Nephron (organoid): Measurements from ENCODE around the gene TMEM63C.

Source experiments
- H3K27ac Mint-ChIP-seq, 3 experiments: 2 replicates each; pipeline ENCODE4 v1.8.0; 2020; ENCODE audit warnings: mixed read lengths in 3 of 3, mild to moderate bottlenecking in 2 of 3, moderate library complexity in 1 of 3
- H3K27me3 Mint-ChIP-seq: 2 replicates; pipeline ENCODE4 v1.8.0; 2021; ENCODE audit warnings: low read depth, mild to moderate bottlenecking, moderate library complexity, mixed read lengths
- H3K36me3 Mint-ChIP-seq: 2 replicates; pipeline ENCODE4 v1.8.0; 2020; ENCODE audit warnings: low read depth, mixed read lengths
- H3K4me1 Mint-ChIP-seq: 2 replicates; pipeline ENCODE4 v1.8.0; 2020; ENCODE audit warnings: mixed read lengths
- H3K4me3 Mint-ChIP-seq, 3 experiments: 2 replicates each; pipeline ENCODE4 v1.8.0; 2020; ENCODE audit warnings: mild to moderate bottlenecking in 3 of 3, mixed read lengths in 3 of 3, moderate library complexity in 2 of 3
- H3K9me3 Mint-ChIP-seq: 2 replicates; pipeline ENCODE4 v1.8.0; 2020; ENCODE audit warnings: mixed read lengths
- CTCF ChIP-seq, 3 experiments: fragments of 200-600 bp; sonication (generic); IDR thresholded peaks; one replicate each; pipeline ENCODE4 v1.5.0; 2021; ENCODE audit warnings: antibody characterized with exemption in 3 of 3; ENCODE audit not compliant: unreplicated experiment in 3 of 3

Gene TMEM63C

GRCh38 chr14:77140359-77141213 lies 41.0 kb upstream of the TMEM63C start:
- Mint-ChIP-seq H3K4me3 (peak overlapping the region; percentile 74 to 77 (median 74)), H3K27me3 (peaks cover 92% of the 10 kb centered on the region), H3K9me3 (no peaks in the 10 kb centered on the region), H3K36me3 (no peaks in the 10 kb centered on the region), H3K4me1 (peaks cover 12% of the 10 kb centered on the region), H3K27ac (no peak overlapping the region)
- no peak for TF ChIP-seq CTCF (IDR thresholded peaks at IDR 0.05; ENCODE audit: unreplicated experiment in 3 of 3)

GRCh38 chr14:77141214-77142004 lies 40.2 kb upstream of the TMEM63C start, which contains the start of gene ZDHHC22:
Gene ZDHHC22 (minus strand): TSS chr14:77141791. CDS start chr14:77139738, 2,053 bp downstream.
- H3K4me3 Mint-ChIP-seq: peak within 1 kb of the TSS; percentile 82 to 84 (median 83)
- H3K9me3 Mint-ChIP-seq: no peaks in the 10 kb centered on the region
- H3K27me3 Mint-ChIP-seq: peaks cover 93% of the 10 kb centered on the region
- no peaks in the 10 kb centered on the region for H3K36me3 Mint-ChIP-seq
- peaks cover 12% of the 10 kb centered on the region for H3K4me1 Mint-ChIP-seq
- H3K27ac Mint-ChIP-seq: no peak within 1 kb of the TSS
- peak; percentile 50 to 69 (median 66) for TF ChIP-seq CTCF (IDR thresholded peaks at IDR 0.05; ENCODE audit: unreplicated experiment in 3 of 3)

- peaks cover 12% of the 10 kb centered on the region for H3K4me1 Mint-ChIP-seq
- H3K36me3 Mint-ChIP-seq: no peaks in the 10 kb centered on the region
- H3K9me3 Mint-ChIP-seq: no peaks in the 10 kb centered on the region
- no peak overlapping the region for H3K27ac Mint-ChIP-seq
- no peak for TF ChIP-seq CTCF (IDR thresholded peaks at IDR 0.05; ENCODE audit: unreplicated experiment in 3 of 3)
- H3K4me3 Mint-ChIP-seq: peak overlapping the region; percentile 82 to 84 (median 83)
- H3K27me3 Mint-ChIP-seq: peaks cover 93% of the 10 kb centered on the region
Observed at GRCh38 chr14:77142005-77142800, 39.4 kb upstream of the TMEM63C start.

- peak overlapping the region; percentile 5 to 38 (median 15) for H3K4me3 Mint-ChIP-seq
- no peak overlapping the region for H3K27ac Mint-ChIP-seq
- no peaks in the 10 kb centered on the region for H3K9me3 Mint-ChIP-seq
- peaks cover 12% of the 10 kb centered on the region for H3K4me1 Mint-ChIP-seq
- TF ChIP-seq CTCF (IDR thresholded peaks at IDR 0.05; ENCODE audit: unreplicated experiment in 3 of 3): no peak
- no peaks in the 10 kb centered on the region for H3K36me3 Mint-ChIP-seq
- peaks cover 91% of the 10 kb centered on the region for H3K27me3 Mint-ChIP-seq
Observed at GRCh38 chr14:77143071-77143470, 38.5 kb upstream of the TMEM63C start.

- no peak overlapping the region for H3K27ac Mint-ChIP-seq
- TF ChIP-seq CTCF (IDR thresholded peaks at IDR 0.05; ENCODE audit: unreplicated experiment in 3 of 3): no peak
- H3K4me3 Mint-ChIP-seq: no peak overlapping the region
- H3K9me3 Mint-ChIP-seq: no peaks in the 10 kb centered on the region
- no peaks in the 10 kb centered on the region for H3K36me3 Mint-ChIP-seq
- peaks cover 12% of the 10 kb centered on the region for H3K4me1 Mint-ChIP-seq
- peaks cover 84% of the 10 kb centered on the region for H3K27me3 Mint-ChIP-seq
Observed at GRCh38 chr14:77144412-77145115, 37.0 kb upstream of the TMEM63C start.
